ENCODE results near the gene NAIF1.
"Not testable (repeated sequence)": the region's sequence is repeated elsewhere in the genome, so short reads cannot be mapped to it uniquely, and the experiment has no call there.

The NAIF1 gene

GRCh38 chr9:128056887-128057723 lies 10.0 kb downstream of the NAIF1 start:
- no peak for DNase-seq

GRCh38 chr9:128056086-128056485 lies 11.0 kb downstream of the NAIF1 start:
- no peak for DNase-seq

DNA sequence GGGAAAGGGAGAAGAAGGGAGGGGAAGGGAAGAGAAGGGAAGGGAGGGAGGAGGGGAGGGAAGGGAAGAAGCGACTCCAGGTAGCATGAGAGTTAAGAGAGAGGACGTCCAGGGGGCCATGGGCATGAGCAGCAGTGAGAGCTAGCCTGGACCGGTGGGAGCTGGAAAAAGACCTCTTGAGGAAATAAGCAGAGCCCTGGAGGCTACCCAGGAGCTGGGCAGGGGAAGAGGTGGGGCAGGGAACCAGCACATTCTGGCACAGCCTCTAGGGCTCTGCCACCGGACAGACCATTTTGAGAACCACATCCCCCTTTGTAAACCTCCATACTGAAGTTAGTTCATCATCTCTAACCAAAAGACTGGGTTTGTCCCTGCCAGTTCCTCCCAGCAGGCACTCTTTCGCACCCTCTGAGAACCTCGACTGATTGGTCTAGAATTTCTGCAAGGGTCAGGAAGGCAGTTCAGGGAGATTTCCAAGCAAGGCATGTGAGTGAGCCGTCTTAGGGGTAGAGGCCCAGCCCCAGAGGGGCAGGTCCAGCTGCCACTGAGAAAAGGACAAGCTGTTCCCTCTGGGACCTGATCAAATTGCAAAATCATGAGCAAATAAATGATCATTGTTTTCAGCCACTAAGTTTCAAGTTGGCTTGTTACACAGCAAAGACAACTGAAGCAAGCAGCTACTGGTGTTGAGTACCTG lies 11.6 kb downstream of the NAIF1 start:
- DNase-seq = no peak

- DNase-seq = no peak
Observed at GRCh38 chr9:128054087-128054486, 13.0 kb downstream of the NAIF1 start.

GRCh38 chr9:128053560-128053959 lies 13.6 kb downstream of the NAIF1 start:
- no peak for DNase-seq

GRCh38 chr9:128051932-128052709 lies 15.0 kb downstream of the NAIF1 start:
- no peak for DNase-seq

GRCh38 chr9:128049843-128050242 lies 17.3 kb downstream of the NAIF1 start:
- DNase-seq = no peak

DNA sequence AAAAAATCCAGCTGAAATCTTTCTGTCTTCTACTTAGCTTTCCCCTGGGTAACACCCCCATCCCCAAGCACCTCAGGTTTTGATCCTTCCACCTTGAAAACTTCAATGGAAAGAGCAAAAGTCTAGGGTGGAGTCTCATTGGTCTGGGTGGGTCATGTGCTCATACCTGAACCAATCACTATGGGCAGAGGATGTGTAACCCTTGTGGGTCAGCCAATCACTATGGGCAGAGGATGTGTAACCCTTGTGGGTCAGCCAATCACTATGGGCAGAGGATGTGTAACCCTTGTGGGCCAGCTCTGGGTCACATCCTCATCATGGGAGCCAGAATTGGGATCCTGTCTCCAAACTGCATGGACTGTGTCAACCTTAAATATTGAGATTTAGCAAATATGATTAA lies 18.5 kb downstream of the NAIF1 start:
- DNase-seq = no peak

GRCh38 chr9:128047231-128047630 lies 19.9 kb downstream of the NAIF1 start:
- DNase-seq = no peak

DNA sequence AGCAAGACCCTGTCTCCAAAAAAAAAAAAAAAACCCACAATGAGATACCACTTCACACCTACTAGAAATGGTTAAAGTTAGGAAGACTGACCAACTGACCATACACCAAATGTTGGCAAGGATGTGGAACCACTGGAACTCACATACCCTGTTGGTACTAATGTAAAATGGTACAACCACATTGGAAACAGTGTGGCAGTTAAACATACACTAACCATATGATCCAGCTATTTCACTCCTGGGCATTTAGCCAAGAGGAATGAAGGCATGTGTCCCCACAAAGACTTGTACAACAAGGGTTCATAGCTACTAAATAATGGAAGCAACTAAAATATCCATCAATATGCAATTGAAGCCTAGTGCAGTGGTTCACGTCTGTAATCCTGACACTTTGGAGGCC lies 21.3 kb downstream of the NAIF1 start:
- peak; percentile 29 for DNase-seq

DNA sequence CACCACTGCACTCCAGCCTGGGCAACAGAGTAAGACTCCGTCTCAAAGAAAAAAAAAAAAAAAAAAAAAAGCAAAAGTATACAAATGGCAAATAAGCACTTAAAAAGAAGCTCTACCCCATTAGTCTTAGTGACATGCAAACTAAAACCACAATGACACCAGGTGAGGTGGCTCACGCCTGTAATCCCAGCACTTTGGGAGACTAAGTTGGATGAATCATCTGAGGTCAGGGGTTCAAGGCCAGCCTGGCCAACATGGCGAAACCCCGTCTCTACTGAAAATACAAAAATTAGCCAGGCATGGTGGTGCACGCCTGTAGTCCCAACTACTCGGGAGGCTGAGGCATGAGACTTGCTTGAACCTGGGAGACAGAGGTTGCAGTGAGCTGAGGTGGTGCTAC lies 21.7 kb downstream of the NAIF1 start:
- DNase-seq = not testable (repeated sequence)

DNA sequence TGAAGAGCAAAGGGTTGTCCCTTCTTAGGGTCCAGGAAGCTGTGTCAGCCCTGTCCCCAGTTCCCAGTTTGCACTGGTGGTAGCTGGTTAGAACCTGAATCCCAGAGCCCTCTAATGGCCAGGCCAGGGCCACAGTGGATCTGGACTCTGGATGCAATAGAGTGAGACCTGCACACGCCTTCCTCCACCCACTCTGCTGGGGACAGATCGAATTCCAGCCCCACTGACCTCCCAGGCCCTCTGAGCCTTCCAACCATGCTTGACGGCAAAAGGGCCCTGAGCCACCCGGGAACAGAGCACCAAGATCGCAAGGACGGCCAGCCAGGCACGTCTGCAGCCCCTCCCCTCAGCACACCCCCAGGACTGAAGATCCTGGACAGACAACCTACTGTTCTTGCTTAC lies 23.7 kb downstream of the NAIF1 start:
- DNase-seq = no peak

GRCh38 chr9:128042043-128042442 lies 25.1 kb downstream of the NAIF1 start:
- no peak for DNase-seq

DNA sequence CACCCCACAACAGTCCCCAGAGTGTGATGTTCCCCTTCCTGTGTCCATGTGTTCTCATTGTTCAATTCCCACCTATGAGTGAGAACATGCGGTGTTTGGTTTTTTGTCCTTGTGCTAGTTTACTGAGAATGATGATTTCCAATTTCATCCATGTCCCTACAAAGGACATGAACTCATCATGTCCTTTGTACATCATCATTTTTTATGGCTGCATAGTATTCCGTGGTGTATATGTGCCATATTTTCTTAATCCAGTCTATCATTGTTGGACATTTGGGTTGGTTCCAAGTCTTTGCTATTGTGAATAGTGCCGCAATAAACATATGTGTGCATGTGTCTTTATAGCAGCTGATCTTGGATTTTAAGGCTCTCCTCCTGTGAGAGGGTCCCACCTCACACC lies 26.3 kb downstream of the NAIF1 start:
- not testable (repeated sequence) for DNase-seq

- DNase-seq = not testable (repeated sequence)
Observed at GRCh38 chr9:128036522-128036921, 30.6 kb downstream of the NAIF1 start.

DNA sequence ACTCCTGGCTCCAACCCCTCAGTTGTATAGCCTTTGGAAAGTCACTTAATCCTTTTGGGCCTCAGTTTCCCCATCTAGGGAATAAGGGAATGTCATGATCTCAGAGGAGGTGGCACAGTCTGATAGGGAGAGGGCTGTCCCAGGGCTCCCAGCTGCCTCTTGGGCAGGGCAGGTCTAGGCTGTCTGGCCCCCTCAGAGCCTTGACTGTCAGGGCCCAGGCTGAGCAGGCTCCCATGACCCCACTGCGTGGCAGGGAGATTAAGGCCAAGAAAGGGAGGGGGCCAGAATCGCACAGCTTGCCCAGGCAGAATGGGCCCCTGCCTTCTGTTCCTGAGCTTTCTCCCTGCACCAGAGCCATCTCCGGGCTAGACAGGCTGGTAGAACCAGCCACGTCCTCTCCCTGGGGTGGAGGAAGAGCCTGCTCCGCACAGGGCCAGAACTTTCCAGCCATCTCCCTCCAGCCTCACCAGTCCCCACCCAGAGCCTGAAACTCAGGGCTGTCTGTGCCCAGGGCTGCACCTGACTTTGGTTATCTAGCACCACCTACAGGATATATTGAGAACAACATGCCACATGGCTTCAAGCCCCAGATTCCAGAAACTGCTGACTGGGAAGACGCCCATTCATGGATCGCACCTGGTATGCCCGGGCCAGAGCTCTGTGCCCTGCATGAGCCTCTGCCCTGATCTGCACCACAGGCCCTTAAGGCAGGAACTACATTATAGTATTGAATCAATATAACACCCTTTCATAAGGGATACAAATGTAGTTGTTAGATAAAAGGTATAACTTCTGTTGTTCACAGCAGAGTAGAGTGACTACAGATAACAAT lies 32.1 kb downstream of the NAIF1 start:
- DNase-seq = peak; percentile 71

DNA sequence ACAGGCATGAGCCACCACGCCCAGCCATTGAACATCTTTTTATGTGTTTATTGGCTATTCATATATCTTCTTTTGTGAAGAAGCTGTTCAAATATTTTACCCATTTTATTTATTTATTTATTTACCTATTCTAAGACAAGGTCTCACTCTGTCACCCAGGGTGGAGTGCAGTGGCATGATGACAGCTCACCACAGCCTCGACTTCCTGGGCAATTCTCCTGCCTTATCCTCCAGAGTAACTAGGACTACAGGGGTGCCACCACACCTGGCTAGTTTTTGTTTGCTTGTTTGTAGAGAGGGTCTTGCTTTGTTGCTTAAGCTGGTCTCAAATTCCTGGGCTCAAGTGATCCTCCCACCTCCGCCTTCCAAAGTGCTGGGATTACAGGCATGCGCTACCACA lies 33.5 kb downstream of the NAIF1 start:
- DNase-seq = no peak

- DNase-seq = no peak
Observed at GRCh38 chr9:128027705-128028104, 39.4 kb downstream of the NAIF1 start.

- DNase-seq = no peak
Observed at GRCh38 chr9:128026773-128027541, 40.2 kb downstream of the NAIF1 start.

GRCh38 chr9:128026255-128026772 lies 40.8 kb downstream of the NAIF1 start:
- DNase-seq = no peak

- no peak for DNase-seq
Observed at GRCh38 chr9:128025736-128026135, 41.4 kb downstream of the NAIF1 start.
